Measurements from ENCODE around the gene ZDHHC12. TPM values are rescaled to one million over a fixed set of nuclear protein-coding genes. Genes with fewer than 3 reads are reported as not detected.

The ZDHHC12 gene
- total RNA-seq, 2 donors from 2014 or later, result 50.5 to 59.6 TPM

DNA sequence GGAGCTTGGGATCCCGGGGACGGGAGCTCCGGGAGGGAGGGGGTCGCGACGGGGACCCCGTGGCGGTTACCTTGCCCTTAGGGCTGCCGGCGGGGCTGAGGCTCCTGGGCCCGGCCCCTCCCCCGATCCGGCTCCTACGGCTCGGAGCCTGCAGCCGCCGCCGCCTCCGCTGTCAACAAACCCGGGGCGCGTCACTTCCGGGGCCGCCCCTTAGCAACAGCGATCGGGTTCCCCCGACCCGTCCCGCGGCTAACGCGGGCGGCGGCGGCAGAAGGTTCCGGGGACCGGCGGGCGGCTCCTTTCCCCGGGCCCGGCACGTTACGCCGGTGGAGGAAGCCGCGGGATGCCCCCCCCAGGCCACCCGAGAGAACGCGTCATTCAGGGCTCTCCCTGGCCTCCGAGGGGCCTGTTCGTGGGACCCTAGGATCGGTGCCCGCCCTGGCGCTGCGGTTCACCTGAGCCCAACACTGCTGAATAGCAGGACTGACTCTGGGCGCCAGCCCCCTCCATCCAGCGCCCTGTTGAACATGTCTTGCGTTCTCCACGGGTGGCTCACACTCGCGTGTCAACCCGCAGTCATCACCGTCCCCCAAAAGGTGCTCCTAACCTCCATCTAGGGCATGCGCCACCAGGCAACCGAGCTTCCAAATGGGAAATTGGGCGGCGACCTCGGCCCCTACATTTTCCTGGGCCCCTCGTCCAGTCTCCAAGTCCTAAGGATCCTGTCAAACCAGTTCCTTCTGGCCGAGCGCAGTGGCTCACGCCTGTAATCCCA is 48.0 kb upstream of the ZDHHC12 start, which contains the start of gene ZER1:
Gene ZER1 (minus strand): TSS at position 183 of the 775 bp plus-strand sequence. CDS start 16,362 bp downstream, outside the sequence.
- H3K9me3 Mint-ChIP-seq, result peaks cover 9% of the 10 kb centered on the region
- no peaks in the 10 kb centered on the region for H3K27me3 ChIP-seq (ENCODE audit: control insufficient read depth, insufficient read depth, low read length, poor library complexity, severe bottlenecking)
- peak within 1 kb of the TSS; percentile 89 for H3K9ac ChIP-seq (ENCODE audit: extremely low read depth, low read length, poor library complexity, severe bottlenecking)
- H3K4me1 ChIP-seq (ENCODE audit: control insufficient read depth, insufficient read depth, low read length), result no peaks in the 10 kb centered on the region
- H3K36me3 Mint-ChIP-seq (ENCODE audit: low read depth), result peaks cover 15% of the 10 kb centered on the region
- peaks cover 7% of the 10 kb centered on the region for H3K36me3 ChIP-seq (ENCODE audit: control insufficient read depth, insufficient read depth, low read length)
- no peaks in the 10 kb centered on the region for H3K9me3 ChIP-seq (ENCODE audit: control insufficient read depth, low read length)
- H3K4me3 ChIP-seq (ENCODE audit: low read length), result peak within 1 kb of the TSS; percentile 90
- H3K27ac ChIP-seq (ENCODE audit: low read depth, low read length), result peak within 1 kb of the TSS; percentile 72
- H3K4me1 Mint-ChIP-seq, result peaks cover 8% of the 10 kb centered on the region
- peaks cover 7% of the 10 kb centered on the region for H3K27me3 Mint-ChIP-seq (ENCODE audit: insufficient read depth)
- TF ChIP-seq, protein P1, sequence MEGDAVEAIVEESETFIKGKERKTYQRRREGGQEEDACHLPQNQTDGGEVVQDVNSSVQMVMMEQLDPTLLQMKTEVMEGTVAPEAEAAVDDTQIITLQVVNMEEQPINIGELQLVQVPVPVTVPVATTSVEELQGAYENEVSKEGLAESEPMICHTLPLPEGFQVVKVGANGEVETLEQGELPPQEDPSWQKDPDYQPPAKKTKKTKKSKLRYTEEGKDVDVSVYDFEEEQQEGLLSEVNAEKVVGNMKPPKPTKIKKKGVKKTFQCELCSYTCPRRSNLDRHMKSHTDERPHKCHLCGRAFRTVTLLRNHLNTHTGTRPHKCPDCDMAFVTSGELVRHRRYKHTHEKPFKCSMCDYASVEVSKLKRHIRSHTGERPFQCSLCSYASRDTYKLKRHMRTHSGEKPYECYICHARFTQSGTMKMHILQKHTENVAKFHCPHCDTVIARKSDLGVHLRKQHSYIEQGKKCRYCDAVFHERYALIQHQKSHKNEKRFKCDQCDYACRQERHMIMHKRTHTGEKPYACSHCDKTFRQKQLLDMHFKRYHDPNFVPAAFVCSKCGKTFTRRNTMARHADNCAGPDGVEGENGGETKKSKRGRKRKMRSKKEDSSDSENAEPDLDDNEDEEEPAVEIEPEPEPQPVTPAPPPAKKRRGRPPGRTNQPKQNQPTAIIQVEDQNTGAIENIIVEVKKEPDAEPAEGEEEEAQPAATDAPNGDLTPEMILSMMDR (conservative IDR thresholded peaks at IDR 0.05), result no peak
- WGBS, 2 experiments (ENCODE audit: insufficient coverage in 1 of 2, insufficient read length in 1 of 2), result 6% methylated on average over 27 to 72 of the region's 72 CpGs
- H3K4me3 Mint-ChIP-seq, result peak within 1 kb of the TSS; percentile 92
- DNase-seq, result peak; percentile 96
- H3K27ac Mint-ChIP-seq, result peak within 1 kb of the TSS; percentile 97

DNA sequence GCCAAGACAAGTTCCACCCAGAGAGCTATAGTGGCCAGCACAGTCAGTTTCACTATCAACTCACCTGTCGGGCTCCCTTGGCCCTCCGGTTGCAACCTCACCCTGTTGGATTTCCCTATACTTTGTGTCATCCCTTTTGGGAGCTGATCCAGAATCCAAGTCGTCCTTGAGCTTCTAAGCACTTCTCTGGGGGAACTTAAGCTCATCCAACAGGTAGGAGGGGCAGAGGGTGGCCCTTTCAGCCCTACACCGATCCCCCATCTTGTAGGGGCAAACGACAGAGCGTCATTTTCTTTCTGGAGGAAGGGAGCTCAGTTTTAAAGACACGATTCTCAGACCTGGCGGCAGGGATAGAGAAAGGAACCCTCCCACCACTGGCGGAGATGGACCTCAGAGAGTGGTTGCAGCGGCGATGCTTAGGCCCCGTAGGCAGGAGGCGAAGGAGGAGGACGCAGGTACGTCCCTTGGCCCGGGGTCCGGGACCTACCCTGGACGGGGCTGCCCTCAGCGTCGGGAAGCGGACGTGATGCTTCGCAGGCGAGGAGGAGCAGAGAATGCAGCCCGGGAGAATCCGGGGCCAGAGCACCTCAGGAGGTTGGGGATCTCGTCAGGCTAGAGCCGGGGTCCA is 47.3 kb upstream of the ZDHHC12 start:
- Mint-ChIP-seq H3K27me3 (ENCODE audit: insufficient read depth) (peaks cover 7% of the 10 kb centered on the region), H3K4me1 (peaks cover 8% of the 10 kb centered on the region), H3K4me3 (peak overlapping the region; percentile 92), H3K27ac (peak overlapping the region; percentile 96), H3K36me3 (ENCODE audit: low read depth) (peaks cover 15% of the 10 kb centered on the region), H3K9me3 (peaks cover 6% of the 10 kb centered on the region)
- Histone ChIP-seq H3K36me3 (ENCODE audit: control insufficient read depth, insufficient read depth, low read length) (peaks cover 7% of the 10 kb centered on the region), H3K9me3 (ENCODE audit: control insufficient read depth, low read length) (no peaks in the 10 kb centered on the region), H3K27me3 (ENCODE audit: control insufficient read depth, insufficient read depth, low read length, poor library complexity, severe bottlenecking) (no peaks in the 10 kb centered on the region), H3K27ac (ENCODE audit: low read depth, low read length) (peak overlapping the region; percentile 72), H3K4me3 (ENCODE audit: low read length) (peak overlapping the region; percentile 90), H3K9ac (ENCODE audit: extremely low read depth, low read length, poor library complexity, severe bottlenecking) (peak overlapping the region; percentile 89), H3K4me1 (ENCODE audit: control insufficient read depth, insufficient read depth, low read length) (no peaks in the 10 kb centered on the region)
- 3 to 4% methylated on average over 16 to 28 of the region's 28 CpGs for WGBS, 2 experiments (ENCODE audit: insufficient coverage in 1 of 2, insufficient read length in 1 of 2)
- DNase-seq, result peak; percentile 61
- TF ChIP-seq, protein P1 (conservative IDR thresholded peaks at IDR 0.05), result no peak

DNA sequence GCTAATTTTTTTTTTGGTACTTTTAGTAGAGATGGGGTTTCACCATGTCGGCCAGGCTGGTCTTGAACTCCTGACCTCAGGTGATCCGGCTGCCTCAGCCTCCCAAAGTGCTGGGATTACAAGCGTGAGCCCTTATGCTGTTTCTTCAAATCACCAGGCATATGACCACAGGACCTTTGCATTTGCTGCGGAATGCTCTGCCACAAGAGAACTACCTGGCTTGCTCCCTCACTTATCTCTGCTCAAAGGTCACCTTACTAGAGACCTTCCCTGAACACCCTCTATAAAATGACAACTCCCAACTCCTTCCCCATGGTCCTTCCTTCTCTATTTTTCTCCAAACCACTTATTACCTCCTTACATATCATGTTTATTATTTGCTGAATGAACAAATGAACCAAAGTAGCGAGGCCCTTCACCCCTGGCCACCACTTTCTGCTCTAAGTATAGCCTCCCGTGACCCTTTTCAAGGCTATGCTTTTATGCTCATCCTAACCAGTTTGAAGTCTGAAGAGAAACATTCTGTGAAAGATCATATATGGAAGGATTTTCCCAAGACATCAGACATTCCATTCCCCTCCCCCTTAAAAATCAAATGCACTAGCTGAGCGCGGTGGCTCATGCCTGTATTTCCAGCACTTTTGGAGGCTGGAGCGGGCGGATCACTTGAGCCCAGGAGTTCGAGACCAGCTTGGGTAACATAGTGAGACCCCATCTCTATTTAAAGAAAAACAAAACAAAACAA is 46.5 kb upstream of the ZDHHC12 start:
- no peak overlapping the region for H3K27ac ChIP-seq (ENCODE audit: low read depth, low read length)
- peaks cover 7% of the 10 kb centered on the region for H3K36me3 ChIP-seq (ENCODE audit: control insufficient read depth, insufficient read depth, low read length)
- H3K27me3 ChIP-seq (ENCODE audit: control insufficient read depth, insufficient read depth, low read length, poor library complexity, severe bottlenecking), result no peaks in the 10 kb centered on the region
- DNase-seq, result no peak
- Mint-ChIP-seq H3K4me3 (peak overlapping the region; percentile 92), H3K9me3 (peaks cover 2% of the 10 kb centered on the region), H3K27ac (peak overlapping the region; percentile 96), H3K36me3 (ENCODE audit: low read depth) (peaks cover 15% of the 10 kb centered on the region), H3K27me3 (ENCODE audit: insufficient read depth) (peaks cover 3% of the 10 kb centered on the region), H3K4me1 (peaks cover 12% of the 10 kb centered on the region)
- no peaks in the 10 kb centered on the region for H3K9me3 ChIP-seq (ENCODE audit: control insufficient read depth, low read length)
- no peaks in the 10 kb centered on the region for H3K4me1 ChIP-seq (ENCODE audit: control insufficient read depth, insufficient read depth, low read length)
- H3K9ac ChIP-seq (ENCODE audit: extremely low read depth, low read length, poor library complexity, severe bottlenecking), result peak overlapping the region; percentile 89
- 86 to 90% methylated on average over 6 to 11 of the region's 11 CpGs for WGBS, 2 experiments (ENCODE audit: insufficient coverage in 1 of 2, insufficient read length in 1 of 2)
- TF ChIP-seq, protein P1 (conservative IDR thresholded peaks at IDR 0.05), result no peak
- H3K4me3 ChIP-seq (ENCODE audit: low read length), result peak overlapping the region; percentile 90
